ENCODE results near the gene MRTFA.

The MRTFA gene

GRCh38 chr22:40529821-40530220 is 106.7 kb downstream of the MRTFA start:
- Histone ChIP-seq H3K36me3 (ENCODE audit: control insufficient read depth in 1 of 2, insufficient read depth in 2 of 2, low read length in 2 of 2) (peaks cover 0 to 6% of the 10 kb centered on the region in 2 donors), H3K4me1 (ENCODE audit: control insufficient read depth in 1 of 2, insufficient read depth in 2 of 2, low read length in 2 of 2) (peaks cover 21 to 28% of the 10 kb centered on the region in 2 donors), H3K4me3 (ENCODE audit: low read depth in 1 of 2, low read length in 2 of 2) (no peak overlapping the region), H3K27ac (ENCODE audit: low read length) (no peak overlapping the region), H3K27me3 (ENCODE audit: low read depth, low read length) (no peaks in the 10 kb centered on the region), H3K9me3 (ENCODE audit: control insufficient read depth in 1 of 2, low read length in 2 of 2) (no peaks in the 10 kb centered on the region)

GRCh38 chr22:40526960-40527359 is 109.6 kb downstream of the MRTFA start:
- Histone ChIP-seq H3K4me1 (ENCODE audit: control insufficient read depth in 1 of 2, insufficient read depth in 2 of 2, low read length in 2 of 2) (peaks cover 0 to 2% of the 10 kb centered on the region in 2 donors), H3K36me3 (ENCODE audit: control insufficient read depth in 1 of 2, insufficient read depth in 2 of 2, low read length in 2 of 2) (no peaks in the 10 kb centered on the region), H3K9me3 (ENCODE audit: control insufficient read depth in 1 of 2, low read length in 2 of 2) (no peaks in the 10 kb centered on the region), H3K4me3 (ENCODE audit: low read depth in 1 of 2, low read length in 2 of 2) (no peak overlapping the region), H3K27me3 (ENCODE audit: low read depth, low read length) (no peaks in the 10 kb centered on the region), H3K27ac (ENCODE audit: low read length) (no peak overlapping the region)

- H3K4me3 ChIP-seq (ENCODE audit: low read depth in 1 of 2, low read length in 2 of 2): no peak overlapping the region
- H3K9me3 ChIP-seq (ENCODE audit: control insufficient read depth in 1 of 2, low read length in 2 of 2): no peaks in the 10 kb centered on the region
- H3K36me3 ChIP-seq (ENCODE audit: control insufficient read depth in 1 of 2, insufficient read depth in 2 of 2, low read length in 2 of 2): no peaks in the 10 kb centered on the region
- H3K27me3 ChIP-seq (ENCODE audit: low read depth, low read length): no peaks in the 10 kb centered on the region
- no peak overlapping the region for H3K27ac ChIP-seq (ENCODE audit: low read length)
- H3K4me1 ChIP-seq (ENCODE audit: control insufficient read depth in 1 of 2, insufficient read depth in 2 of 2, low read length in 2 of 2): no peaks in the 10 kb centered on the region
Observed at GRCh38 chr22:40525250-40525884, 111.2 kb downstream of the MRTFA start.

GRCh38 chr22:40524392-40525249 is 111.9 kb downstream of the MRTFA start:
- Histone ChIP-seq H3K27me3 (ENCODE audit: low read depth, low read length) (no peaks in the 10 kb centered on the region), H3K4me1 (ENCODE audit: control insufficient read depth in 1 of 2, insufficient read depth in 2 of 2, low read length in 2 of 2) (no peaks in the 10 kb centered on the region), H3K27ac (ENCODE audit: low read length) (no peak overlapping the region), H3K36me3 (ENCODE audit: control insufficient read depth in 1 of 2, insufficient read depth in 2 of 2, low read length in 2 of 2) (no peaks in the 10 kb centered on the region), H3K4me3 (ENCODE audit: low read depth in 1 of 2, low read length in 2 of 2) (no peak overlapping the region), H3K9me3 (ENCODE audit: control insufficient read depth in 1 of 2, low read length in 2 of 2) (no peaks in the 10 kb centered on the region)

GRCh38 chr22:40522141-40522540 is 114.4 kb downstream of the MRTFA start:
- no peaks in the 10 kb centered on the region for H3K36me3 ChIP-seq (ENCODE audit: control insufficient read depth in 1 of 2, insufficient read depth in 2 of 2, low read length in 2 of 2)
- H3K27me3 ChIP-seq (ENCODE audit: low read depth, low read length): no peaks in the 10 kb centered on the region
- H3K4me3 ChIP-seq (ENCODE audit: low read depth in 1 of 2, low read length in 2 of 2): no peak overlapping the region
- no peaks in the 10 kb centered on the region for H3K4me1 ChIP-seq (ENCODE audit: control insufficient read depth in 1 of 2, insufficient read depth in 2 of 2, low read length in 2 of 2)
- H3K27ac ChIP-seq (ENCODE audit: low read length): no peak overlapping the region
- no peaks in the 10 kb centered on the region for H3K9me3 ChIP-seq (ENCODE audit: control insufficient read depth in 1 of 2, low read length in 2 of 2)

- Histone ChIP-seq H3K4me1 (ENCODE audit: control insufficient read depth in 1 of 2, insufficient read depth in 2 of 2, low read length in 2 of 2) (no peaks in the 10 kb centered on the region), H3K36me3 (ENCODE audit: control insufficient read depth in 1 of 2, insufficient read depth in 2 of 2, low read length in 2 of 2) (no peaks in the 10 kb centered on the region), H3K9me3 (ENCODE audit: control insufficient read depth in 1 of 2, low read length in 2 of 2) (no peaks in the 10 kb centered on the region), H3K27ac (ENCODE audit: low read length) (no peak overlapping the region), H3K27me3 (ENCODE audit: low read depth, low read length) (no peaks in the 10 kb centered on the region), H3K4me3 (ENCODE audit: low read depth in 1 of 2, low read length in 2 of 2) (no peak overlapping the region)
Observed at GRCh38 chr22:40521046-40521445, 115.5 kb downstream of the MRTFA start.

GRCh38 chr22:40520562-40520961 is 116.0 kb downstream of the MRTFA start:
- Histone ChIP-seq H3K36me3 (ENCODE audit: control insufficient read depth in 1 of 2, insufficient read depth in 2 of 2, low read length in 2 of 2) (no peaks in the 10 kb centered on the region), H3K4me1 (ENCODE audit: control insufficient read depth in 1 of 2, insufficient read depth in 2 of 2, low read length in 2 of 2) (no peaks in the 10 kb centered on the region), H3K4me3 (ENCODE audit: low read depth in 1 of 2, low read length in 2 of 2) (no peak overlapping the region), H3K9me3 (ENCODE audit: control insufficient read depth in 1 of 2, low read length in 2 of 2) (no peaks in the 10 kb centered on the region), H3K27me3 (ENCODE audit: low read depth, low read length) (no peaks in the 10 kb centered on the region), H3K27ac (ENCODE audit: low read length) (no peak overlapping the region)

- no peaks in the 10 kb centered on the region for H3K27me3 ChIP-seq (ENCODE audit: low read depth, low read length)
- H3K9me3 ChIP-seq (ENCODE audit: control insufficient read depth in 1 of 2, low read length in 2 of 2): no peaks in the 10 kb centered on the region
- peak overlapping the region; percentile 86 for H3K27ac ChIP-seq (ENCODE audit: low read length)
- no peaks in the 10 kb centered on the region for H3K4me1 ChIP-seq (ENCODE audit: control insufficient read depth in 1 of 2, insufficient read depth in 2 of 2, low read length in 2 of 2)
- H3K4me3 ChIP-seq (ENCODE audit: low read depth in 1 of 2, low read length in 2 of 2): no peak overlapping the region
- H3K36me3 ChIP-seq (ENCODE audit: control insufficient read depth in 1 of 2, insufficient read depth in 2 of 2, low read length in 2 of 2): no peaks in the 10 kb centered on the region
Observed at GRCh38 chr22:40519948-40520331, 116.6 kb downstream of the MRTFA start.

GRCh38 chr22:40519284-40519947 is 117.1 kb downstream of the MRTFA start:
- Histone ChIP-seq H3K27me3 (ENCODE audit: low read depth, low read length) (no peaks in the 10 kb centered on the region), H3K36me3 (ENCODE audit: control insufficient read depth in 1 of 2, insufficient read depth in 2 of 2, low read length in 2 of 2) (no peaks in the 10 kb centered on the region), H3K27ac (ENCODE audit: low read length) (peak overlapping the region; percentile 86), H3K4me1 (ENCODE audit: control insufficient read depth in 1 of 2, insufficient read depth in 2 of 2, low read length in 2 of 2) (no peaks in the 10 kb centered on the region), H3K9me3 (ENCODE audit: control insufficient read depth in 1 of 2, low read length in 2 of 2) (no peaks in the 10 kb centered on the region), H3K4me3 (ENCODE audit: low read depth in 1 of 2, low read length in 2 of 2) (no peak overlapping the region)

GRCh38 chr22:40518840-40519239 is 117.7 kb downstream of the MRTFA start:
- H3K4me1 ChIP-seq (ENCODE audit: control insufficient read depth in 1 of 2, insufficient read depth in 2 of 2, low read length in 2 of 2): no peaks in the 10 kb centered on the region
- H3K4me3 ChIP-seq (ENCODE audit: low read depth in 1 of 2, low read length in 2 of 2): no peak overlapping the region
- H3K9me3 ChIP-seq (ENCODE audit: control insufficient read depth in 1 of 2, low read length in 2 of 2): no peaks in the 10 kb centered on the region
- no peaks in the 10 kb centered on the region for H3K27me3 ChIP-seq (ENCODE audit: low read depth, low read length)
- H3K27ac ChIP-seq (ENCODE audit: low read length): peak overlapping the region; percentile 86
- H3K36me3 ChIP-seq (ENCODE audit: control insufficient read depth in 1 of 2, insufficient read depth in 2 of 2, low read length in 2 of 2): no peaks in the 10 kb centered on the region

GRCh38 chr22:40517631-40518030 is 118.9 kb downstream of the MRTFA start:
- Histone ChIP-seq H3K4me1 (ENCODE audit: control insufficient read depth in 1 of 2, insufficient read depth in 2 of 2, low read length in 2 of 2) (no peaks in the 10 kb centered on the region), H3K27ac (ENCODE audit: low read length) (no peak overlapping the region), H3K27me3 (ENCODE audit: low read depth, low read length) (no peaks in the 10 kb centered on the region), H3K9me3 (ENCODE audit: control insufficient read depth in 1 of 2, low read length in 2 of 2) (no peaks in the 10 kb centered on the region), H3K4me3 (ENCODE audit: low read depth in 1 of 2, low read length in 2 of 2) (no peak overlapping the region), H3K36me3 (ENCODE audit: control insufficient read depth in 1 of 2, insufficient read depth in 2 of 2, low read length in 2 of 2) (no peaks in the 10 kb centered on the region)

All from muscle layer of duodenum (tissue), 2 donors.